Measurements from ENCODE around the gene SSX2IP.
"Not testable (repeated sequence)": the region's sequence is repeated elsewhere in the genome, so short reads cannot be mapped to it uniquely, and the experiment has no call there.

SSX2IP gene

DNA sequence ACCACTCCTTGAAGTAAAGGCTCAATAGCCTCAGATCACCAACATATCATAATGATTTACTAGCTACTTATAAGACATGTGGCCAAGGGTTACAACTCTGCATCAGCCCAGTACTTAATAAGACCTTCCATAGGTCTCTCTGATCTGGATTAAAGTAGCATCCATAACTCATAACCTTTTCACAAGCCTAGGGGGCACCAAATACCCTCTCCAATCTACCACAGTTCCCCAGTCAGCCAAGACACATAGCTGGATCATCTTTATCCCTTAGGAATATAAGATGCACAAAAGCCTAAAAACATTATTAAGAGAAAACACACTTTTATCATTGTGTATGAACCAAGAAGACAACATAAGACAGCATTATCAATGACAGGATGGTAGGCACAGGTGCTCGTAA is 22.1 kb downstream of the SSX2IP start:
- Histone ChIP-seq H3K27ac (no peak overlapping the region), H3K9me3 (no peaks in the 10 kb centered on the region), H3K4me3 (no peak overlapping the region), H3K4me1 (no peaks in the 10 kb centered on the region), H4K20me1 (0 out of 2 replicates have a peak, but pooled peaks cover 2% of the 10 kb centered on the region), H3K36me3 (no peaks in the 10 kb centered on the region; the same call in 1 of the 2 replicates), H3K9ac (no peak overlapping the region), H3K4me2 (no peak overlapping the region), H3K27me3 (no peaks in the 10 kb centered on the region)
- TF ChIP-seq Cebpa-rat (IDR thresholded peaks at IDR 0.05), result no peak

DNA sequence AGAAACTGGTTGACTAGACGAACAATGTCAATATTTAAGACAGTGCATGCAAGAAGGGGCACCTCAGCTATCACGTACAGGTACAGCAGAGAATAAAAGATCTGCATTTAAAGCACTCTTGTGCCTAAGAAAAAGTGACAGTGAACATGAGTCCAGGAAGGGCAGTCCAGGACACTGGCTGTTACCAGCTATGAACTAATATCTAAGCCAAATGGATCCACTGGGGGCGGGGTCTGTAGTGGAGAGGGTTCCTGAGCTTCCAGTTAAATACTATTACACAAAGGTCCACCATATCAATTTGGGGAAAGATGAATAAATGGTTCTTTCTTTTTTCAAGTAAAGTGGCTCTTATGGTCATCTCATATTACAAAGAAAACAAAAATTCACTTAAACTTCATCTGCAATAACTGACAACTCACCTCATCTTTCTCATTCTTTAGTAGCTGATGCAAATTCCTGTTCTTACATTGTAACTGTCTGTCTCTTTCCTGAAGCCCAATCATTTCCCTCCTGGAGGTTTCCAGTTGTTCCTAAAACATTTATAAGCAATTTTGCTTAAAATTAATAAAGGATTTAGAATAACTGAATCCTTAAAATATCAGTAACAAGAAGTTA is 24.5 kb downstream of the SSX2IP start:
- no peak overlapping the region for H3K9ac ChIP-seq
- no peak overlapping the region for H3K27ac ChIP-seq
- H3K4me1 ChIP-seq, result no peaks in the 10 kb centered on the region
- H3K4me2 ChIP-seq, result no peak overlapping the region
- H3K27me3 ChIP-seq, result no peaks in the 10 kb centered on the region
- no peaks in the 10 kb centered on the region for H3K9me3 ChIP-seq
- H3K36me3 ChIP-seq, result peaks cover 15% of the 10 kb centered on the region; the same call in 1 of the 2 replicates
- no peaks in the 10 kb centered on the region for H4K20me1 ChIP-seq
- TF ChIP-seq Cebpa-rat (IDR thresholded peaks at IDR 0.05), result no peak
- H3K4me3 ChIP-seq, result no peak overlapping the region

DNA sequence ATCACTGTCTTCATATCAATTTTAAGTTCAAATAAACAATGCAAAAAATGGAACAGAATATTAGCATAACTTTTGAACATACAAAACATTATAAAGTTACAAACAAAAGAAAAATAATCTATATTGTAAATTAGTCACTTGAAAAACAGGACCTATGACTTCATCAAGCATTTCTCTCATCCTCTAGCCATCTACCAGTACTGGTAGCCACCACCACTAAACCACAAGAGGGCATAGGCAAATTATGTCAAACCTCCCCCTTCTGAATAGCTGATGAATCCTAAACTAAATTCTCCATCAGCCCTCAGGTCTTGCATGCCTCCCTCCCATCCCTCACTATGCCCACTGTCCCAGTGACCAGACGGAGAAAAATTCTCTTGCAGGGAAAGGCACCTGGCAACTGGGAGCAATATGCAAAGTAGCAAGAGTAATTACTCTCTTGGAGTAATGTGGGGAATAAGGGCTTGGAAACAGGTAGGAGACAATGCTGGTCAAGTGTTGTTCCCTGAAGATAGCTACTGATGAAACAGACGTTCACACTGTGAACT is 37.1 kb downstream of the SSX2IP start:
- H3K27ac ChIP-seq, result no peak overlapping the region
- H3K9me3 ChIP-seq, result no peaks in the 10 kb centered on the region
- H3K4me3 ChIP-seq, result no peak overlapping the region
- H3K4me1 ChIP-seq, result no peaks in the 10 kb centered on the region
- TF ChIP-seq Cebpa-rat (IDR thresholded peaks at IDR 0.05), result no peak
- no peak overlapping the region for H3K4me2 ChIP-seq
- H4K20me1 ChIP-seq, result no peaks in the 10 kb centered on the region
- H3K27me3 ChIP-seq, result no peaks in the 10 kb centered on the region
- no peak overlapping the region for H3K9ac ChIP-seq
- peaks cover 56% of the 10 kb centered on the region for H3K36me3 ChIP-seq

DNA sequence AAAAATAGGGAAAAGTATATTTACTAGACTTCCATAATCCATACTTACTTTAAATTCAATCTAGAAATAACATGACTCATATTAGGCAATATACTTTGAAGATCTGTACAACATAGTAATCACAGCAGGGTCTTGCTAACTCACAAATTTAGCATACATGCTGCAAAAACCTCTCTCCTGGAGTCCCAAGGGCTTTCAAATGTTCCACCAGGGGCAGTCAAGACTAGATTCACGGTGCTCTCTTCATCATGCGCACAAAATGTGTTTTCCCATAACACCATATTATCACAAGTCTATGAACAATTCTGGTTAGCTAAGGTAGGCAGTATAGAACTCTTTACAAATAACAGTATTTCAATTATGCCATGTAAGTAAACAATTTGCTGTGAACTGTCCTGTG is 45.8 kb downstream of the SSX2IP start:
- TF ChIP-seq Cebpa-rat (IDR thresholded peaks at IDR 0.05), result no peak
- Histone ChIP-seq H3K27me3 (no peaks in the 10 kb centered on the region), H3K9ac (no peak overlapping the region), H3K27ac (no peak overlapping the region), H3K36me3 (peaks cover 17% of the 10 kb centered on the region), H3K4me2 (no peak overlapping the region), H3K4me3 (no peak overlapping the region), H3K4me1 (no peaks in the 10 kb centered on the region), H4K20me1 (no peaks in the 10 kb centered on the region), H3K9me3 (no peaks in the 10 kb centered on the region)

DNA sequence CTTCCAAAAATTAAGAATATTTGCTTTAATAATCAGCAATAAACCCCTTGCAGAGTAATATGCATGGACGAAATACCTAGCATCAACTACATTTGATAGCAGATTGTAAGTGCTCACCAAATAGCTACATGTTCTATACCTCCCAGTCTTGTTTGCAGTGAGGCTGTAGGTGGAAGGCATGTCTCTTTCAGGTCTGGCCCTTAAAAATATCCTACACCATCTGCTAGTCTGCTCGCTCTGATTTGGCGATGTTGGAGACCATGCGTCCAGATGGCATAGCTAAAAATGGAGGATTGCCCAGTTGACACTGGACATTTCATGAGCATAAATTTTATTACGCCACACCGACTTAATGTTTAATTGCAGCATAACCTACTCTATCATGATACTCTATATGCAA is 47.1 kb downstream of the SSX2IP start:
- Histone ChIP-seq H3K27me3 (no peaks in the 10 kb centered on the region), H3K36me3 (peaks cover 10% of the 10 kb centered on the region; the same call in 1 of the 2 replicates), H3K27ac (no peak overlapping the region), H3K9ac (no peak overlapping the region), H4K20me1 (no peaks in the 10 kb centered on the region), H3K4me3 (no peak overlapping the region), H3K4me1 (no peaks in the 10 kb centered on the region), H3K4me2 (no peak overlapping the region), H3K9me3 (no peaks in the 10 kb centered on the region)
- no peak for TF ChIP-seq Cebpa-rat (IDR thresholded peaks at IDR 0.05)

DNA sequence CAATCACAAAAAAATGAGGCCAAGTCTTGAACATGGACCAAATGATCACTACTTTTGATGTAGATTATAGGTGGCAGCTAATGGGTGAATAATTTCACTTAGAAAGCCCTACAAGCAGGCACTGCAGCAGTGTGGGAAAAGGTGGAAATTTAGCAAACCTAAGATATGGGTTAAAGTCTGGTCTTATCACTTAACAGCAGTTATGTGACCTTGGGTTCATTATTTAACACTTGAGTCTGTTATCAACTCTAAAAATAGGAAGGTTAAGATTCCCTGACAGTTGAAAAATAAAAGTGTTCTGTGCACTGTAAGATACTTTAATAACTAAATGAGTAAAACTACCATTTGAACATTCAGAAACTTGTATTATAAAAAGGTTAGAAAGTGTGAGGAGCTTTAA is 47.5 kb downstream of the SSX2IP start:
- TF ChIP-seq Cebpa-rat (IDR thresholded peaks at IDR 0.05), result no peak
- no peak overlapping the region for H3K27ac ChIP-seq
- H3K4me3 ChIP-seq, result no peak overlapping the region
- no peak overlapping the region for H3K4me2 ChIP-seq
- peaks cover 10% of the 10 kb centered on the region; the same call in 1 of the 2 replicates for H3K36me3 ChIP-seq
- H3K9ac ChIP-seq, result no peak overlapping the region
- H4K20me1 ChIP-seq, result no peaks in the 10 kb centered on the region
- no peaks in the 10 kb centered on the region for H3K27me3 ChIP-seq
- H3K4me1 ChIP-seq, result no peaks in the 10 kb centered on the region
- H3K9me3 ChIP-seq, result no peaks in the 10 kb centered on the region

DNA sequence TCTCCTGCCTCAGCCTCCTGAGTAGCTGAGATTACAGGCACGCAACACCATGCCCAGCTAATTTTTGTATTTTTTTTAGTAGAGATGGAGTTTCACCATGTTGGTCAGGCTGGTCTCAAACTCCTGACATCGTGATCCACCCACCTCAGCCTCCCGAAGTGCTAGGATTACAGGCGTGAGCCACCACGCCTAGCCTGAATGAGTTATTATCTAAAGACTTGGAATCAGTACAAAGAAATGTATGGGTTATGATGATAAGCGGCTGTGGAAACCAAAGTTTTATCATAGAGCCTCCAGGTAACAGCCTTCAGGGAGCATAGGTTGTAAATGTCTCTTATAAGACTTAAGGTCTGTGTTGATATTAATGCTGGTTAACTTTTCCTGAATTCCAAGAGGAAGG is 50.5 kb downstream of the SSX2IP start:
- not testable (repeated sequence) for H3K4me1 ChIP-seq, H3K9ac ChIP-seq, H3K27ac ChIP-seq, H3K4me2 ChIP-seq, H3K4me3 ChIP-seq, H3K36me3 ChIP-seq, H3K27me3 ChIP-seq, H4K20me1 ChIP-seq
- H3K9me3 ChIP-seq, result peaks cover 12% of the 10 kb centered on the region; the same call in 1 of the 2 replicates

DNA sequence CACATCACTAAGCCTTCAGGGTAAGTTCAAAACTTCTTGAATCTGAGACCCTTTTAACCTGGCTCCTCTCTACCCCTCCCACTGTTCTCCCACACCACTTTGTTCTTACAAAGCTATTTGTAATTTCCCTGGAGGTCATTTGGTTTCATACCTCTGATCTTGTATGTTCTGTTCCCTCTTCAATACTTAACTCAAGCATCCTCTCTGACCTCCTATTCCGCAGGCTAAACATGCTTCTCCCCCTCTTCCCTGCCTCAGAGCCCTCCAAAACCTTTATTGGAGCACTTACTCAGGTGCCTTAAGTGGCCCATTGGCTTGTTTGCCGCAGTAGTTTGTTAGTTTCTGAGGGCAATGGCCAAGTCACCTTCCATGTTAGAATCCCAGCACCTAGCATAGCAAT is 54.8 kb downstream of the SSX2IP start:
- Histone ChIP-seq H3K4me2 (no peak overlapping the region), H3K27me3 (no peaks in the 10 kb centered on the region), H3K36me3 (no peaks in the 10 kb centered on the region), H3K4me1 (no peaks in the 10 kb centered on the region), H4K20me1 (no peaks in the 10 kb centered on the region), H3K9me3 (peaks cover 12% of the 10 kb centered on the region; the same call in 1 of the 2 replicates), H3K4me3 (no peak overlapping the region), H3K9ac (no peak overlapping the region), H3K27ac (no peak overlapping the region)
- no peak for TF ChIP-seq Cebpa-rat (IDR thresholded peaks at IDR 0.05)

DNA sequence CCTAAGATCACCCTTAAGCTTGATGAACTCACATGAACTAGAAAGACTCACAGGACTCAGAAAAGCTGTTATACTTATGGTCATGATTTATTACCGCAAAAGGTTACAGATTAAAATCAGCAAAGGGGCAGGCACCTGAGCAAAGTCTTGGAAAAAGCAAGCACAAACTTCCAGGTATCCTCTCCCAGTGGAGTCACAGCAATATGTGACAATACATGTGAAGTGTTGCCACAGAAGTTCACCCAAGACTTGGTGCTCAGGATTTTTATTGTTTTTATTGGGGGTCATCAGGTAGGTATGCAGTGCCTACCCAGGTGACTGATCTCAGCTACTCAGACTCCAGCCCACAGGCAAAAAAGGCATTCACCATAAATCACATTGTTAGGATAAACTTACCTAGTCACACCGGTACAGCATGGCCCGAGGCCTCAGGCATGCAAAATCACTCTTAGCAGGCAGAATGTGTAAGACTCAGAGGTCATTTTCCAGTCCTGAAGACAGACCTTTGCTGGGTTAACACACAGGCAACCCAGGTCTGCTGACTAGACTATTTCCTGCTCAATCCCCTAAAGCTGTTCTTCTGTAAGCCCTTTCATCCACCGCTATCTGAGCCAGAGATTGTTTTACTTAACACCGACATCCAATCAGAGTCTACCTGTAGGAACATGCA is 55.6 kb downstream of the SSX2IP start:
- H4K20me1 ChIP-seq, result no peaks in the 10 kb centered on the region
- no peak overlapping the region for H3K27ac ChIP-seq
- H3K9me3 ChIP-seq, result peaks cover 12% of the 10 kb centered on the region; the same call in 1 of the 2 replicates
- no peak overlapping the region for H3K4me2 ChIP-seq
- H3K4me3 ChIP-seq, result no peak overlapping the region
- H3K36me3 ChIP-seq, result no peaks in the 10 kb centered on the region
- no peak overlapping the region for H3K9ac ChIP-seq
- no peak for TF ChIP-seq Cebpa-rat (IDR thresholded peaks at IDR 0.05)
- H3K4me1 ChIP-seq, result no peaks in the 10 kb centered on the region
- H3K27me3 ChIP-seq, result no peaks in the 10 kb centered on the region

DNA sequence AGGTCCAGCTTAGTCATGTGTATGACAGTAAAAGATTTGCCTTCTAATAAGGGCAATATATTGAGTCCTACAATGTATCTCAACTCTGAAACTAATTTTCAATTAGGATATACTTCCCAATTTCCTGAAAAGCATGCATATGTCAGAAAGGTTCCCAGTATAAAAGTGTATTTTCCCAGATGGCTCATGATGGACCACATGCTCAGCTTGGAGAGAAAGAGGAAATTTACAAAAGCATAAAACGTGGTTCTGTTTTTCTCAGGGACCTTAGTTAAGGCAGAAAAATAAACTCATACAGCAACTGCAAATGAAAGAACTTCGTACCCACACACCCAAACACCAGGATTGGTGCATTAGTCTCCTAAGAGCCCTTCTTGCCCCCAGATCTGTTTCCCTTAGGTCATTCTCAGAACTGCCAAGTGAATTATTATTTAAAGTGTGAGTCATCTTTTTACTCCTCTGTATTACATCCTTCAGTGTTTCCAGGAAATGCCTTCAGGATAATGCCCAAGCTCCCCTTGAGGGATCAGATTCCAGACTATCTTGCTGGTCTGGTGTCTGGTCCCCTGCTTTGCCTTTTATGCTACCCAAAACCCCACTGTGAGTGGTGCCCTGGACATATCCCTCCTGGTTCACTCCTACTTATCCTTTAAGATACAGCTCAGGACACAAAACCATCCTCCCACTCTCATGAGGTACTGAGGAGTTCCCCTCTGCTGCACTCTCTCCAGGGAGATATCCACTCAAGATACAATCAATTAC is 57.4 kb downstream of the SSX2IP start:
- no peak overlapping the region for H3K4me2 ChIP-seq
- no peaks in the 10 kb centered on the region for H4K20me1 ChIP-seq
- no peak for TF ChIP-seq Cebpa-rat (IDR thresholded peaks at IDR 0.05)
- peaks cover 12% of the 10 kb centered on the region; the same call in 1 of the 2 replicates for H3K9me3 ChIP-seq
- no peak overlapping the region for H3K9ac ChIP-seq
- no peaks in the 10 kb centered on the region for H3K27me3 ChIP-seq
- H3K27ac ChIP-seq, result no peak overlapping the region
- no peak overlapping the region for H3K4me3 ChIP-seq
- H3K4me1 ChIP-seq, result no peaks in the 10 kb centered on the region
- H3K36me3 ChIP-seq, result no peaks in the 10 kb centered on the region
